SJSA1 (cell line): ENCODE results near the gene ETS2. TPM values are rescaled to one million over a fixed set of nuclear protein-coding genes. Genes with fewer than 3 reads are reported as not detected.

ENCODE experiments used
- DNase-seq, 2 experiments: peaks; one replicate each; pipeline ENCODE4 v3.0.0-alpha.2; 2015 to 2020; ENCODE audit warnings: low spot score in 2 of 2, low read depth in 1 of 2
- H3K27ac ChIP-seq: fragments of 250-450 bp; sonication (Bioruptor Pico); 2 replicates; pipeline ENCODE4 v1.5.1; 2020; ENCODE audit warnings: mild to moderate bottlenecking, moderate library complexity
- H3K27me3 ChIP-seq: fragments of 250-450 bp; sonication (Bioruptor Pico); replicated peaks from 2 replicates; pipeline ENCODE4 v1.5.1; 2020; ENCODE audit warnings: mild to moderate bottlenecking, moderate library complexity
- H3K36me3 ChIP-seq: fragments of 250-450 bp; sonication (Bioruptor Pico); 2 replicates; pipeline ENCODE4 v1.5.1; 2020; ENCODE audit warnings: mild to moderate bottlenecking
- H3K4me1 ChIP-seq: fragments of 250-450 bp; sonication (Bioruptor Pico); replicated peaks from 2 replicates; pipeline ENCODE4 v1.6.1; 2021; ENCODE audit warnings: mild to moderate bottlenecking
- H3K4me3 ChIP-seq: fragments of 250-450 bp; sonication (Bioruptor Pico); 2 replicates; pipeline ENCODE4 v1.5.1; 2020; ENCODE audit warnings: mild to moderate bottlenecking
- H3K9me3 ChIP-seq: fragments of 250-450 bp; sonication (Bioruptor Pico); replicated peaks from 2 replicates; pipeline ENCODE4 v1.5.1; 2020; ENCODE audit warnings: mild to moderate bottlenecking
- total RNA-seq: library from RNA; depleted of rRNA; stranded (reverse); fragments of >200 nt; shearing (Covaris generic); gene quantifications from 2 replicates; pipeline ENCODE4 v1.2.3, GENCODE V29; 2014

ETS2 gene
- total RNA-seq, 1 experiment from 2014 or later: 48.2 TPM

- Histone ChIP-seq H3K27ac (no peak overlapping the region), H3K27me3 (no peaks in the 10 kb centered on the region), H3K36me3 (no peaks in the 10 kb centered on the region), H3K9me3 (no peaks in the 10 kb centered on the region), H3K4me1 (peaks cover 9% of the 10 kb centered on the region), H3K4me3 (no peak overlapping the region)
- no peak for DNase-seq
These were observed 44.7 kb downstream of the ETS2 start for GRCh38 chr21:38850277-38850951.

- Histone ChIP-seq H3K27ac (no peak overlapping the region), H3K36me3 (no peaks in the 10 kb centered on the region), H3K27me3 (no peaks in the 10 kb centered on the region), H3K4me1 (peaks cover 9% of the 10 kb centered on the region), H3K9me3 (no peaks in the 10 kb centered on the region), H3K4me3 (no peak overlapping the region)
- no peak for DNase-seq
These were observed 45.4 kb downstream of the ETS2 start for GRCh38 chr21:38851101-38851500.

- no peak for DNase-seq
- H3K4me3 ChIP-seq: no peak overlapping the region
- peaks cover 9% of the 10 kb centered on the region for H3K4me1 ChIP-seq
- no peaks in the 10 kb centered on the region for H3K9me3 ChIP-seq
- no peaks in the 10 kb centered on the region for H3K36me3 ChIP-seq
- no peaks in the 10 kb centered on the region for H3K27me3 ChIP-seq
- no peak overlapping the region for H3K27ac ChIP-seq
These were observed 46.5 kb downstream of the ETS2 start for GRCh38 chr21:38852278-38852677.

GRCh38 chr21:38852708-38853107 lies 47.0 kb downstream of the ETS2 start:
- Histone ChIP-seq H3K27me3 (no peaks in the 10 kb centered on the region), H3K4me3 (no peak overlapping the region), H3K4me1 (peaks cover 9% of the 10 kb centered on the region), H3K9me3 (no peaks in the 10 kb centered on the region), H3K36me3 (no peaks in the 10 kb centered on the region), H3K27ac (no peak overlapping the region)
- no peak for DNase-seq

GRCh38 chr21:38853421-38853919 lies 47.7 kb downstream of the ETS2 start:
- Histone ChIP-seq H3K36me3 (no peaks in the 10 kb centered on the region), H3K4me3 (no peak overlapping the region), H3K4me1 (peaks cover 9% of the 10 kb centered on the region), H3K27me3 (no peaks in the 10 kb centered on the region), H3K27ac (no peak overlapping the region), H3K9me3 (no peaks in the 10 kb centered on the region)
- peak; percentile 20 to 77 for DNase-seq

- H3K36me3 ChIP-seq: no peaks in the 10 kb centered on the region
These were observed 51.6 kb downstream of the ETS2 start for GRCh38 chr21:38857152-38857825.

GRCh38 chr21:38858026-38858811 lies 52.5 kb downstream of the ETS2 start:
- Histone ChIP-seq H3K4me1 (peaks cover 6% of the 10 kb centered on the region), H3K27me3 (no peaks in the 10 kb centered on the region), H3K36me3 (no peaks in the 10 kb centered on the region), H3K9me3 (no peaks in the 10 kb centered on the region), H3K27ac (no peak overlapping the region), H3K4me3 (no peak overlapping the region)
- DNase-seq: no peak

More at GRCh38 chr21:38857152-38857825, 51.6 kb downstream of the ETS2 start:
- no peaks in the 10 kb centered on the region for H3K27me3 ChIP-seq
- peaks cover 9% of the 10 kb centered on the region for H3K4me1 ChIP-seq
- H3K4me3 ChIP-seq: no peak overlapping the region
- no peak for DNase-seq
- no peaks in the 10 kb centered on the region for H3K9me3 ChIP-seq
- no peak overlapping the region for H3K27ac ChIP-seq

- H3K27ac ChIP-seq: no peak overlapping the region
- no peak overlapping the region for H3K4me3 ChIP-seq
These were observed 53.1 kb downstream of the ETS2 start for GRCh38 chr21:38858812-38859205.

GRCh38 chr21:38859852-38860251 lies 54.1 kb downstream of the ETS2 start:
- DNase-seq: no peak
- no peaks in the 10 kb centered on the region for H3K27me3 ChIP-seq
- H3K4me1 ChIP-seq: no peaks in the 10 kb centered on the region
- no peaks in the 10 kb centered on the region for H3K36me3 ChIP-seq
- no peak overlapping the region for H3K4me3 ChIP-seq
- H3K9me3 ChIP-seq: no peaks in the 10 kb centered on the region
- H3K27ac ChIP-seq: no peak overlapping the region

More at GRCh38 chr21:38858812-38859205, 53.1 kb downstream of the ETS2 start:
- peaks cover under 1% of the 10 kb centered on the region; the same call in 1 of the 2 replicates for H3K4me1 ChIP-seq
- no peaks in the 10 kb centered on the region for H3K9me3 ChIP-seq
- H3K36me3 ChIP-seq: no peaks in the 10 kb centered on the region
- H3K27me3 ChIP-seq: no peaks in the 10 kb centered on the region
- DNase-seq: no peak

GRCh38 chr21:38861056-38861455 lies 55.3 kb downstream of the ETS2 start:
- no peak overlapping the region for H3K4me3 ChIP-seq
- H3K27me3 ChIP-seq: no peaks in the 10 kb centered on the region
- DNase-seq: no peak
- no peaks in the 10 kb centered on the region for H3K4me1 ChIP-seq
- no peaks in the 10 kb centered on the region for H3K36me3 ChIP-seq
- H3K9me3 ChIP-seq: no peaks in the 10 kb centered on the region
- no peak overlapping the region for H3K27ac ChIP-seq

- H3K36me3 ChIP-seq: no peaks in the 10 kb centered on the region
- no peak for DNase-seq
These were observed 56.4 kb downstream of the ETS2 start for GRCh38 chr21:38861989-38862683.

GRCh38 chr21:38863291-38863690 lies 57.6 kb downstream of the ETS2 start:
- no peak for DNase-seq
- H3K4me3 ChIP-seq: no peak overlapping the region
- H3K27ac ChIP-seq: no peak overlapping the region
- no peaks in the 10 kb centered on the region for H3K27me3 ChIP-seq
- H3K4me1 ChIP-seq: no peaks in the 10 kb centered on the region
- H3K36me3 ChIP-seq: no peaks in the 10 kb centered on the region
- no peaks in the 10 kb centered on the region for H3K9me3 ChIP-seq

More at GRCh38 chr21:38861989-38862683, 56.4 kb downstream of the ETS2 start:
- no peak overlapping the region for H3K4me3 ChIP-seq
- no peaks in the 10 kb centered on the region for H3K9me3 ChIP-seq
- no peak overlapping the region for H3K27ac ChIP-seq
- no peaks in the 10 kb centered on the region for H3K27me3 ChIP-seq
- H3K4me1 ChIP-seq: no peaks in the 10 kb centered on the region

GRCh38 chr21:38863843-38864363 lies 58.2 kb downstream of the ETS2 start:
- Histone ChIP-seq H3K4me1 (no peaks in the 10 kb centered on the region), H3K9me3 (no peaks in the 10 kb centered on the region), H3K27me3 (no peaks in the 10 kb centered on the region), H3K4me3 (no peak overlapping the region), H3K36me3 (no peaks in the 10 kb centered on the region), H3K27ac (no peak overlapping the region)
- no peak for DNase-seq
